COLO829 (cell line): ENCODE data around the gene ADGRV1.
A peak's percentile ranks its signal among the peaks of the same experiment; 100 is the strongest.

ENCODE experiments used
- DNase-seq: peaks from one replicate; pipeline ENCODE4 v3.0.0; 2012; ENCODE audit warnings: low spot score

The ADGRV1 gene

GRCh38 chr5:90558344-90559192, at the start of gene ADGRV1:
Gene ADGRV1, plus strand, starts transcription at chr5:90558797. Its CDS starts 99 bp downstream, at chr5:90558896.
- DNase-seq = peak; percentile 40

GRCh38 chr5:90510438-90510837, 48.2 kb upstream of the ADGRV1 start:
- DNase-seq = no peak

GRCh38 chr5:90514520-90514919, 44.1 kb upstream of the ADGRV1 start:
- DNase-seq = no peak

- peak; percentile 32 for DNase-seq
Observed at GRCh38 chr5:90518661-90519060, 39.9 kb upstream of the ADGRV1 start.

- no peak for DNase-seq
Observed at GRCh38 chr5:90519081-90519480, 39.5 kb upstream of the ADGRV1 start.

GRCh38 chr5:90528601-90529193, 29.9 kb upstream of the ADGRV1 start:
- no peak for DNase-seq

GRCh38 chr5:90529194-90529938, 29.2 kb upstream of the ADGRV1 start, which contains the start of gene LYSMD3:
Gene LYSMD3, minus strand, starts transcription at chr5:90529584. Its CDS starts 4,295 bp downstream, at chr5:90525289.
- peak; percentile 95 for DNase-seq

- DNase-seq = peak; percentile 69
Observed at GRCh38 chr5:90529939-90530677, 28.5 kb upstream of the ADGRV1 start.

GRCh38 chr5:90530736-90531487, 27.7 kb upstream of the ADGRV1 start:
- no peak for DNase-seq

GRCh38 chr5:90533794-90534193, 24.8 kb upstream of the ADGRV1 start:
- DNase-seq = no peak

- DNase-seq = no peak
Observed at GRCh38 chr5:90534922-90535321, 23.7 kb upstream of the ADGRV1 start.

GRCh38 chr5:90542827-90543519, 15.6 kb upstream of the ADGRV1 start:
- DNase-seq = no peak

GRCh38 chr5:90545511-90545910, 13.1 kb upstream of the ADGRV1 start:
- DNase-seq = no peak

- no peak for DNase-seq
Observed at GRCh38 chr5:90546216-90546837, 12.3 kb upstream of the ADGRV1 start.

GRCh38 chr5:90547072-90547536, 11.5 kb upstream of the ADGRV1 start:
- DNase-seq = no peak

GRCh38 chr5:90548069-90548593, 10.5 kb upstream of the ADGRV1 start:
- no peak for DNase-seq

- no peak for DNase-seq
Observed at GRCh38 chr5:90549223-90549622, 9.4 kb upstream of the ADGRV1 start.

- DNase-seq = no peak
Observed at GRCh38 chr5:90549729-90550275, 8.8 kb upstream of the ADGRV1 start.

- DNase-seq = no peak
Observed at GRCh38 chr5:90550963-90551362, 7.6 kb upstream of the ADGRV1 start.
